IMR-90 (cell line): ENCODE results near the gene BCL6. TPM values are rescaled to one million over a fixed set of nuclear protein-coding genes. Genes with fewer than 3 reads are reported as not detected.

Experiments used
- ATAC-seq: fragments of 200-7000 bp; cut with Tn5 transposase; 2 replicates; pipeline ENCODE4 v1.9.1; 2020; ENCODE audit warnings: low read depth, mild to moderate bottlenecking, moderate library complexity
- BruUV-seq: library from RNA; stranded (reverse); fragments of 400-500 nt; replicated peaks from 2 replicates; lab custom pipeline; 2021; lab: Mats Ljungman, UMichigan
- CTCF ChIA-PET: fragments of 300-600 bp; formaldehyde crosslinking; extraction: SDS; loops from one replicate; lab custom pipeline; 2021; ENCODE audit warnings: antibody characterized with exemption; lab: Yijun Ruan, JAX
- POLR2A ChIA-PET: fragments of 300-600 bp; sonication (Branson Sonifier 250); formaldehyde crosslinking; loops from one replicate; lab custom pipeline; 2022; ENCODE audit warnings: antibody characterized with exemption; ENCODE audit not compliant: unreplicated experiment; lab: Charles Lee
- DNase-seq: peaks from one replicate; pipeline ENCODE4 v3.0.0; 2013
- H2AFZ ChIP-seq: replicated peaks from 2 replicates; pipeline ENCODE3; 2013; ENCODE audit warnings: low read length, mild to moderate bottlenecking; ENCODE audit not compliant: poor library complexity
- H2AK5ac ChIP-seq: 2 replicates; pipeline ENCODE4 v1.6.1; 2013; ENCODE audit warnings: low read depth, low read length, inconsistent platforms
- H2AK9ac ChIP-seq: replicated peaks from 2 replicates; pipeline ENCODE3; 2013; ENCODE audit warnings: mild to moderate bottlenecking, low read depth, low read length, moderate library complexity; ENCODE audit not compliant: poor library complexity
- H2BK120ac ChIP-seq: 2 replicates; pipeline ENCODE4 v1.6.1; 2013; ENCODE audit warnings: low read depth, low read length, inconsistent platforms
- H2BK15ac ChIP-seq: 3 replicates; pipeline ENCODE4 v1.6.1; 2013; ENCODE audit warnings: low read depth, low read length, inconsistent platforms
- H2BK20ac ChIP-seq: 2 replicates; pipeline ENCODE4 v1.6.1; 2013; ENCODE audit warnings: low read depth, mild to moderate bottlenecking, inconsistent platforms, low read length, moderate library complexity
- H2BK5ac ChIP-seq: 2 replicates; pipeline ENCODE4 v1.6.1; 2013; ENCODE audit warnings: mild to moderate bottlenecking, low read depth, low read length, inconsistent platforms; ENCODE audit not compliant: poor library complexity, severe bottlenecking
- H3K14ac ChIP-seq: replicated peaks from 2 replicates; pipeline ENCODE4 v1.6.1; 2013; ENCODE audit warnings: low read depth, low read length, inconsistent platforms
- H3K18ac ChIP-seq: 2 replicates; pipeline ENCODE4 v1.6.1; 2013; ENCODE audit warnings: low read depth, low read length, control low read depth
- H3K23ac ChIP-seq: 2 replicates; pipeline ENCODE4 v1.6.1; 2013; ENCODE audit warnings: low read depth, low read length, inconsistent platforms
- H3K27ac ChIP-seq: 2 replicates; pipeline ENCODE4 v1.5.1; 2013; ENCODE audit warnings: mild to moderate bottlenecking, control low read depth, low read length; ENCODE audit not compliant: insufficient read depth
- H3K27me3 ChIP-seq: 2 replicates; pipeline ENCODE4 v1.6.1; 2013; ENCODE audit warnings: low read length; ENCODE audit not compliant: control insufficient read depth, insufficient read depth
- H3K36me3 ChIP-seq: 2 replicates; pipeline ENCODE4 v1.6.1; 2013; ENCODE audit warnings: low read length, mixed read lengths; ENCODE audit not compliant: control insufficient read depth, insufficient read depth
- H3K4ac ChIP-seq: 2 replicates; pipeline ENCODE4 v1.6.1; 2013; ENCODE audit warnings: low read depth, low read length, inconsistent platforms
- H3K4me1 ChIP-seq: 2 replicates; pipeline ENCODE4 v1.6.1; 2013; ENCODE audit warnings: low read length, mixed read lengths; ENCODE audit not compliant: control insufficient read depth, insufficient read depth
- H3K4me2 ChIP-seq: 2 replicates; pipeline ENCODE4 v1.6.1; 2013; ENCODE audit warnings: low read depth, mild to moderate bottlenecking, control low read depth, low read length, moderate library complexity
- H3K4me3 ChIP-seq: 2 replicates; pipeline ENCODE4 v1.5.1; 2013; ENCODE audit warnings: low read depth, mild to moderate bottlenecking, control low read depth, low read length, moderate library complexity; ENCODE audit not compliant: insufficient read depth
- H3K56ac ChIP-seq: 2 replicates; pipeline ENCODE4 v1.6.1; 2013; ENCODE audit warnings: low read length, inconsistent platforms; ENCODE audit not compliant: insufficient read depth; ENCODE audit errors: extremely low read depth
- H3K79me1 ChIP-seq, 2 experiments: 2 replicates each; pipeline ENCODE4 v1.6.1; 2013; ENCODE audit warnings: low read length in 2 of 2, inconsistent platforms in 1 of 2, low read depth in 1 of 2
- H3K9ac ChIP-seq: 2 replicates; pipeline ENCODE4 v1.6.1; 2013; ENCODE audit warnings: low read depth, low read length, control low read depth
- H3K9me1 ChIP-seq: 2 replicates; pipeline ENCODE4 v1.6.1; 2013; ENCODE audit warnings: low read length, inconsistent platforms; ENCODE audit not compliant: insufficient read depth
- H3K9me3 ChIP-seq: 2 replicates; pipeline ENCODE4 v1.6.1; 2013; ENCODE audit warnings: low read length; ENCODE audit not compliant: control insufficient read depth, insufficient read depth
- H4K20me1 ChIP-seq: 2 replicates; pipeline ENCODE4 v1.6.1; 2013; ENCODE audit warnings: low read length, inconsistent platforms; ENCODE audit not compliant: insufficient read depth
- H4K5ac ChIP-seq: 2 replicates; pipeline ENCODE4 v1.6.1; 2013; ENCODE audit warnings: mild to moderate bottlenecking, low read depth, low read length, control low read depth
- H4K8ac ChIP-seq, 2 experiments: 2 replicates each; pipeline ENCODE4 v1.6.1; 2013; ENCODE audit warnings: low read depth in 2 of 2, low read length in 2 of 2, control low read depth in 1 of 2, inconsistent platforms in 1 of 2
- H4K91ac ChIP-seq: 2 replicates; pipeline ENCODE4 v1.6.1; 2013; ENCODE audit warnings: low read depth, low read length, inconsistent platforms; ENCODE audit not compliant: insufficient read depth
- BHLHE40 ChIP-seq: fragments of 150-350 bp; IDR thresholded peaks from 2 replicates; pipeline ENCODE4 v1.6.1; 2016; ENCODE audit warnings: mild to moderate bottlenecking, low read depth, low read length
- CHD1 ChIP-seq: IDR thresholded peaks from 2 replicates; pipeline ENCODE4 v1.6.1; 2012; ENCODE audit warnings: low read depth, low read length, improper control_type of control experiment
- MAFK ChIP-seq: IDR thresholded peaks from 2 replicates; pipeline ENCODE4 v1.6.1; 2012; ENCODE audit warnings: low read depth, low read length, improper control_type of control experiment
- MAZ ChIP-seq: IDR thresholded peaks from 2 replicates; pipeline ENCODE4 v1.6.1; 2012; ENCODE audit warnings: low read depth, mild to moderate bottlenecking, low read length, improper control_type of control experiment, moderate library complexity, borderline replicate concordance
- MXI1 ChIP-seq: IDR thresholded peaks from 2 replicates; pipeline ENCODE4 v1.6.1; 2012; ENCODE audit warnings: low read depth, mild to moderate bottlenecking, low read length, moderate library complexity, borderline replicate concordance
- NFE2L2 ChIP-seq: fragments of 150-350 bp; IDR thresholded peaks from 2 replicates; pipeline ENCODE4 v1.6.1; 2016; ENCODE audit warnings: low read depth, mild to moderate bottlenecking, low read length
- POLR2A ChIP-seq: IDR thresholded peaks from 2 replicates; pipeline ENCODE4 v1.6.1; 2012; ENCODE audit warnings: mild to moderate bottlenecking, low read depth, low read length
- RAD21 ChIP-seq: IDR thresholded peaks from 2 replicates; pipeline ENCODE4 v1.6.1; 2012; ENCODE audit warnings: low read length, improper control_type of control experiment
- RCOR1 ChIP-seq: IDR thresholded peaks from 2 replicates; pipeline ENCODE4 v1.6.1; 2012; ENCODE audit warnings: mild to moderate bottlenecking, low read length, improper control_type of control experiment; ENCODE audit not compliant: insufficient replicate concordance
- WGBS, 2 experiments: methylation state at CpG; one replicate each; pipeline versions ENCODE4 v1.1.5 to v1.1.7; 2013; ENCODE audit warnings: missing lambda C conversion rate in 2 of 2; ENCODE audit not compliant: insufficient read length in 1 of 2; ENCODE audit errors: extremely low coverage in 2 of 2; 5-methylcytosine and 5-hydroxymethylcytosine counted together
- dilution Hi-C: fragments of 300-500 bp; cut with HindIII; formaldehyde crosslinking; loops from one replicate; pipeline ENCODE4 v1.14.3; 2018; ENCODE audit warnings: low sequenced_read_pairs; ENCODE audit not compliant: unreplicated experiment
- in situ Hi-C: fragments of 300-500 bp; cut with MboI; formaldehyde crosslinking; loops from 3 replicates; pipeline ENCODE4 v1.14.3; 2019; ENCODE audit warnings: low sequenced_read_pairs, inconsistent platforms, mixed read lengths
- intact Hi-C: fragments of 100-400 bp; cut with micrococcal nuclease; formaldehyde crosslinking; loops from 2 replicates; pipeline ENCODE4 v1.10.0; 2022
- polyA plus RNA-seq, 3 experiments: library from polyadenylated mRNA; depleted of rRNA; stranded (reverse); fragments of >200 nt; gene quantifications; 2 replicates each; pipeline ENCODE4 v1.2.3, GENCODE V29; 2012; ENCODE audit warnings: low replicate concordance in 1 of 3
- total RNA-seq: library from RNA; depleted of rRNA; stranded (reverse); fragments of >200 nt; gene quantifications from 2 replicates; pipeline ENCODE4 v1.2.3, GENCODE V29; 2012
- TF ChIP-seq, protein P1 (sequence below): fragments of 150-350 bp; IDR thresholded peaks from 2 replicates; pipeline ENCODE4 v1.6.1; 2017; ENCODE audit warnings: mild to moderate bottlenecking, antibody characterized with exemption, low read length, low read depth
- TF ChIP-seq, protein P2 (sequence below): fragments of 150-350 bp; IDR thresholded peaks from 2 replicates; pipeline ENCODE4 v1.6.1; 2016; ENCODE audit warnings: low read depth, mild to moderate bottlenecking, low read length, moderate library complexity, borderline replicate concordance
- TF ChIP-seq, protein P3 (sequence below): conservative IDR thresholded peaks from 2 replicates; pipeline ENCODE4 v1.5.1; 2012; ENCODE audit warnings: mild to moderate bottlenecking, low read depth, low read length, improper control_type of control experiment

BCL6 gene
- total and polyA plus RNA-seq, 2 of the 4 experiments (the other 2 are of a cell fraction), result 19.7 to 22.6 TPM

DNA sequence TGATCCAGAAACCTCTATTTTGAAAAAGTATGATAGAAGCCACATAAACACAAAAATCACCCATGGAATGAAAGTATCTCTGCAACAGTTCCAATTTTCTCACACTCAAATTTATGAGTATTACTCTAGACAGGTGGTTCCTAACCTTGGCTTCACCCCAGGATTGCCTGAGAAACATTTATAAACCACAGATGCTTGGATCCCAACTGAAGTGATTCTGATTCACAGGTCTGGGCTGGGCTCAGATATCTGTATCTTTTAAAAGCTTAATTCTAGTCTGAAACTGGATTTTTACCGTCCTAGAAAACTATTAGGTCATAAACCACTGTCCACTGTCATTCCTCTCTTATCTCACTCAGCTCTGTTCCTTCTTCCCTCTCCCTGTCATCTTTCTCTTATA is 67.7 kb downstream of the BCL6 start:
- H2BK120ac ChIP-seq, result no peak overlapping the region
- no peaks in the 10 kb centered on the region for H4K20me1 ChIP-seq
- no peaks in the 10 kb centered on the region for H3K36me3 ChIP-seq
- ChIA-PET POLR2A (no interaction called here), CTCF (interaction anchor here (0.6 to 8.4 kb wide), 3 partner anchors 65 to 564 kb away, joined by 4 to 168 read pairs (median 6); no protein-coding TSS in a partner anchor)
- H3K4me3 ChIP-seq, result no peak overlapping the region
- WGBS, 2 experiments, result 20% methylated on average over 1 of the region's 1 CpG; no CpG with 5 or more reads in 1 of the 2 experiments
- in situ Hi-C loops, result loop anchor here (5.0 kb wide), 2 partner anchors 360 to 450 kb away; no protein-coding TSS in a partner anchor
- no peak overlapping the region for H3K14ac ChIP-seq
- H2BK5ac ChIP-seq, result no peak overlapping the region
- H3K9me3 ChIP-seq, result no peaks in the 10 kb centered on the region
- H3K79me1 ChIP-seq, result no peaks in the 10 kb centered on the region
- H3K27me3 ChIP-seq, result peaks cover 30% of the 10 kb centered on the region
- H3K4ac ChIP-seq, result no peak overlapping the region
- ATAC-seq (no peak), DNase-seq (no peak)
- H3K9me1 ChIP-seq, result no peaks in the 10 kb centered on the region; the same call in 1 of the 2 replicates
- no peak overlapping the region for H2AK5ac ChIP-seq
- H3K9ac ChIP-seq, result no peak overlapping the region
- H4K91ac ChIP-seq, result no peak overlapping the region
- no peak overlapping the region for H2BK15ac ChIP-seq
- H2BK20ac ChIP-seq, result no peak overlapping the region
- intact Hi-C loops, result loop anchor here (10.0 kb wide), 1 partner anchor 833 kb away; the partner anchor contains the start of gene ADIPOQ
- H3K4me2 ChIP-seq, result no peak overlapping the region
- no peak overlapping the region for H3K56ac ChIP-seq
- no peak for TF ChIP-seq CHD1
- TF ChIP-seq MAZ, result no peak
- TF ChIP-seq, protein P1, sequence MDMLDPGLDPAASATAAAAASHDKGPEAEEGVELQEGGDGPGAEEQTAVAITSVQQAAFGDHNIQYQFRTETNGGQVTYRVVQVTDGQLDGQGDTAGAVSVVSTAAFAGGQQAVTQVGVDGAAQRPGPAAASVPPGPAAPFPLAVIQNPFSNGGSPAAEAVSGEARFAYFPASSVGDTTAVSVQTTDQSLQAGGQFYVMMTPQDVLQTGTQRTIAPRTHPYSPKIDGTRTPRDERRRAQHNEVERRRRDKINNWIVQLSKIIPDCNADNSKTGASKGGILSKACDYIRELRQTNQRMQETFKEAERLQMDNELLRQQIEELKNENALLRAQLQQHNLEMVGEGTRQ, result no peak
- no peak for TF ChIP-seq RCOR1
- no peak for TF ChIP-seq POLR2A
- no peak for TF ChIP-seq BHLHE40
- no peak for TF ChIP-seq MAFK
- no peak for TF ChIP-seq MXI1
- TF ChIP-seq NFE2L2, result no peak
- no peak for TF ChIP-seq RAD21
- TF ChIP-seq, protein P2, sequence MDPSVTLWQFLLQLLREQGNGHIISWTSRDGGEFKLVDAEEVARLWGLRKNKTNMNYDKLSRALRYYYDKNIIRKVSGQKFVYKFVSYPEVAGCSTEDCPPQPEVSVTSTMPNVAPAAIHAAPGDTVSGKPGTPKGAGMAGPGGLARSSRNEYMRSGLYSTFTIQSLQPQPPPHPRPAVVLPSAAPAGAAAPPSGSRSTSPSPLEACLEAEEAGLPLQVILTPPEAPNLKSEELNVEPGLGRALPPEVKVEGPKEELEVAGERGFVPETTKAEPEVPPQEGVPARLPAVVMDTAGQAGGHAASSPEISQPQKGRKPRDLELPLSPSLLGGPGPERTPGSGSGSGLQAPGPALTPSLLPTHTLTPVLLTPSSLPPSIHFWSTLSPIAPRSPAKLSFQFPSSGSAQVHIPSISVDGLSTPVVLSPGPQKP, result no peak
- TF ChIP-seq, protein P3, sequence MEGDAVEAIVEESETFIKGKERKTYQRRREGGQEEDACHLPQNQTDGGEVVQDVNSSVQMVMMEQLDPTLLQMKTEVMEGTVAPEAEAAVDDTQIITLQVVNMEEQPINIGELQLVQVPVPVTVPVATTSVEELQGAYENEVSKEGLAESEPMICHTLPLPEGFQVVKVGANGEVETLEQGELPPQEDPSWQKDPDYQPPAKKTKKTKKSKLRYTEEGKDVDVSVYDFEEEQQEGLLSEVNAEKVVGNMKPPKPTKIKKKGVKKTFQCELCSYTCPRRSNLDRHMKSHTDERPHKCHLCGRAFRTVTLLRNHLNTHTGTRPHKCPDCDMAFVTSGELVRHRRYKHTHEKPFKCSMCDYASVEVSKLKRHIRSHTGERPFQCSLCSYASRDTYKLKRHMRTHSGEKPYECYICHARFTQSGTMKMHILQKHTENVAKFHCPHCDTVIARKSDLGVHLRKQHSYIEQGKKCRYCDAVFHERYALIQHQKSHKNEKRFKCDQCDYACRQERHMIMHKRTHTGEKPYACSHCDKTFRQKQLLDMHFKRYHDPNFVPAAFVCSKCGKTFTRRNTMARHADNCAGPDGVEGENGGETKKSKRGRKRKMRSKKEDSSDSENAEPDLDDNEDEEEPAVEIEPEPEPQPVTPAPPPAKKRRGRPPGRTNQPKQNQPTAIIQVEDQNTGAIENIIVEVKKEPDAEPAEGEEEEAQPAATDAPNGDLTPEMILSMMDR, result no peak
- no peak overlapping the region for H3K27ac ChIP-seq
- no peak overlapping the region for H2AFZ ChIP-seq
- H3K4me1 ChIP-seq, result no peaks in the 10 kb centered on the region
- no peak overlapping the region for H2AK9ac ChIP-seq
- no peak overlapping the region for H3K18ac ChIP-seq
- H3K23ac ChIP-seq, result no peak overlapping the region
- dilution Hi-C loops, result loop anchor here (25.0 kb wide), 2 partner anchors 365 to 465 kb away; no protein-coding TSS in a partner anchor
- no peak overlapping the region for H4K8ac ChIP-seq
- no peak overlapping the region for H4K5ac ChIP-seq
- BruUV-seq, result no TSS peak
